ENCODE results near the gene HLCS.
A peak's percentile ranks its signal among the peaks of the same experiment; 100 is the strongest.
"Not testable (repeated sequence)": the region's sequence is repeated elsewhere in the genome, so short reads cannot be mapped to it uniquely, and the experiment has no call there.

HLCS gene

GRCh38 chr21:36966066-36966820 lies at the start of gene HLCS:
Gene HLCS, minus strand, starts transcription at chr21:36966669. Its CDS starts 31 bp downstream, at chr21:36966638.
- DNase-seq, result peak; percentile 90

GRCh38 chr21:37009740-37010341 lies 43.4 kb upstream of the HLCS start:
- DNase-seq, result peak; percentile 99

DNA sequence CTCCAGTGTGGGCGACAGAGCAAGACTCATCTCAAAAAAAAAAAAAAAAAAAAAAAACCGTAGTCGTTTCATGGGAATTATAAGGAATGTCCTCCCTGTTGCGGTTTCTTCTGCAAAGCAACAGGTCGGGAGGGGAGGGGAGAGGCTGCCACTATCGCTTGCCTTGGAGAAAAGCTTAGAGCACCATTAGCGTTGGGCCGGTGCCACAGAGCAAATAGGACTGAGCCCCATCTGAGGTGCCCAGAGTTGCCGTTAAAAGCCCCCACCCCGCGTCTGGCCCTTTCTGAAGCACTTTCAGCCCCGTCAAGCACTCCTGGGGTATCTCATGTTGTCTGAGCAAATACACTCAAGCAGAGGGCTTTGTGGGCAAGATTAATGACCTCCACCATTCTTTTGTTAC lies 42.3 kb upstream of the HLCS start:
- DNase-seq, result peak; percentile 99

GRCh38 chr21:37006486-37007291 lies 40.2 kb upstream of the HLCS start, which contains the start of gene RIPPLY3:
Gene RIPPLY3, plus strand, starts transcription at chr21:37006702. Its CDS starts 71 bp downstream, at chr21:37006773.
- peak; percentile 70 for DNase-seq

GRCh38 chr21:37005548-37006485 lies 39.3 kb upstream of the HLCS start:
- no peak for DNase-seq

DNA sequence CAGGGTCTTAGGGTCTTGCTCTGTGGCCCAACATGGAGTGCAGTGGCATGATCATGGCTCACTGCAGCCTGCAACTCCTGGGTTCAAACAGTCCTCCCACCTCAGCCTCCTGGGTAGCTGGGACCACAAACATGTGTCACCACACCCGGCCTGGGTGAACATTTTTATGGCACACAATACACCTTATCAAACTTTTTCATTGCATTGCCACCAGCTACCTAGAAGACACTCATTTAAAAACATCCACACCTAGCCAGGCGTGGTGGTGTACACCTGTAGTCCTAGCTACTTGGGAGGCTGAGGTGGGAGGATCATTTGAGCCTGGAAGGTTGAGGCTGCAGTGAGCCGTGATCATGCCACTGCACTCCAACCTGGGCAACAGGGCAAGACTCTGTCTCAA lies 37.4 kb upstream of the HLCS start:
- DNase-seq, result not testable (repeated sequence)

DNA sequence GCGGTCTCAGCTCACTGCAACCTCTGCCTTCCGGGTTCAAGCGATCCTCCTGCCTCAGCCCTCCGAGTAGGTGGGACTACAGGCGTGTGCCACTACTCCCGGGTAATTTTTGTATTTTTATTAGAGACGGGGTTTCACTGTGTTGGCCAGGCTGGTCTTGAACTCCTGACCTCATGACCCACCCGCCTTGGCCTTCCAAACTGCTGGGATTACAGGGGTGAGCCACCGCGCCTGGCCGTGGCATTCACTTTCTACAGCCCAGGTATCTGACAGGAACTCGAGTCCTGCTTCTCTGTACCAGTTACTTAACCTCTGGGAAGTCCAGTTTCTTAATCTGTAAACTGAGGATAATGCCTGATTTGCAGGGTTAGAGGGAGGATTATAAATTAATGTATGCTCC lies 36.4 kb upstream of the HLCS start:
- DNase-seq, result not testable (repeated sequence)

GRCh38 chr21:37001441-37001840 lies 35.0 kb upstream of the HLCS start:
- no peak for DNase-seq

GRCh38 chr21:37000381-37000780 lies 33.9 kb upstream of the HLCS start:
- DNase-seq, result no peak

GRCh38 chr21:36999131-36999898 lies 32.8 kb upstream of the HLCS start:
- DNase-seq, result no peak

DNA sequence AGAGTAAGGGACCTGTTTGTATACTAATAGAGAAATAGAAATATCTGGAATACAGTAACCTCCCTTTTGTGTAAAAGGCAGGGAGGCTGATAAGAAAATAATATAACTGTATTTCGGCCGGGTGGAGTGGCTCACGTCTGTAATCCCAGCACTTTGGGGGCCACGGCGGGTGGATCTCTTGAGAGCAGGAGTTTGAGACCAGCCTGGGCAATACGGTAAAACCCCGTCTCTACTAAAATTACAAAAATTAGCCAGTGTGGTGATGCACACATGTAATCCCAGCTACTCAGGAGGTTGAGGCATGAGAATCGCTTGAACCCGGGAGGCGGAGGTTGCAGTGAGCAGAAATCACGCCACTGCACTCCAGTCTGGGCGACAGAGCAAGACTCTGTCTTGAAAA lies 28.8 kb upstream of the HLCS start:
- DNase-seq, result not testable (repeated sequence)

- no peak for DNase-seq
Measured at GRCh38 chr21:36994501-36995158, 28.2 kb upstream of the HLCS start.

GRCh38 chr21:36992671-36993070 lies 26.2 kb upstream of the HLCS start:
- DNase-seq, result no peak

DNA sequence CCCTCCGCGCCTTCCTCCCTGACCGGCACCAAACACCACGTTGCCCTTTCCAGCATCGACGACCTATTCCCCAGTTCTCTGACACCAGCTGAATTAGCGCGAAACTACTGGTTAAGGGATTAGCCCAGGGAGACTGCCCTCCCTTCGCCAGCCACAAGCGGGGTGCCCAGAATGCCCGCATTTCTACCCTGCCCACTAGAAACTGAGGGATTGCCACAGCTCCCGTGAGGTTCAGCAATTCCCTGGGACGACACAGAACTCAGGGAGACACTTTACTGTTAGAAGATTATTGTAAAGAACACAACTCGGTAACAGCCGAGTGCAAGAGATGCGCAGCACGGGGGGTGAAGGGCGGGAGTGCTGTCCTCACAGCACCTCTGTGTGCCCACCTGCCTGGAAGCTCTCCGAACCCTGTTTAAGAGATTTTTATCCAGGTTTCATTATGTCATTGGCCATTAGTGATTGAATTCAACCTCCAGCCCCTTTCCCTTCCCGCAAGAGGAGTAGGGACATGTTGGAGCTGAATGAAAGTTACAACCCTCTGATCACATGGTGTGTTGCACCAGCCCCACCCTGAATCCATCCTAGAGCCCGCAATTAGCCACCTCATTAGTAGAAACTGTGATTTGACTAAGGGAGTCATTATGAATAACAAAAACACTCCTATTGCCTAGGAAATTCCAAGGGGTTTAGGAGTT lies 24.2 kb upstream of the HLCS start:
- no peak for DNase-seq

DNA sequence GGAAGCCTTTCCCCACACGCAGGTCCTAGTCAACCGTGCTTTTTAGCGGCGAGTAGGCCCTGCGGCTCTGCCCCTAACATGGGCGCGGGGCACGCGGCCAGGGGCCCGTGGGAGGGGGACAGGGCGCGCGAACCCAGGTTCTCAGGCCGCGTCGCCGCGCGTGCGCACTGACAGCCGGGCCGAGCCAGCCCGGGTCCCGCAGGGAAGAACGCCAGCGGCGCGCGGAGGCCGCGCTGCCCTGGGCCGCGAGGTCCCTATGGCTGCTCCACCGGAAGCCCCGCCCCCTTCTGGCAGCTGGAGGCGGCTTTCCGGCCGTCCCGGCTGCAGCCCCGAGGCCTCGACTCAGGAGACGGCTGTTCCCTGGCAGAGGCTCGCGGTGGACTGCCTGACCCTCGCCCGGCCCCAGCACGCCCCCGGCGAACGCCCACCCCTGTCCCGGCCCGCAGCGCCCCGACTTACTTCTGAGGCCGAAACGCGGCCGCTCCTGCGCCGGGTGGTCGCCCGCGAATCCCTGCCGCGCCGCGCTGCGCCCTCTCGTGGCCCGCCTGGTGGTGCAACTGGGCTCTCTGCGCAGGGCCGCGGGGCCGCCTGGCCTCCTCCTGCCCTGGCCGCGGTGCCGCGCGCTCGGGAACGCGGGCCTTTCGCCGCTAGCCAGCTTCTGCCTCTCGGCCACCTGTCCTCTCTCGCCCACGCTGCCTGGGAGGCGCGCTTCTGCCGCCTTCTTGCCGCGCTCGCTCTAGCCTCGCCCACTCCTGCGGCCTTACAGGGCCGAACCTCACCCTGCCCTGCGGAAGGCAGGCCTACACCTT lies 23.4 kb upstream of the HLCS start:
- DNase-seq, result peak; percentile 97

GRCh38 chr21:36989199-36989698 lies 22.8 kb upstream of the HLCS start:
- not testable (repeated sequence) for DNase-seq

- no peak for DNase-seq
Measured at GRCh38 chr21:36988536-36988935, 22.1 kb upstream of the HLCS start.

DNA sequence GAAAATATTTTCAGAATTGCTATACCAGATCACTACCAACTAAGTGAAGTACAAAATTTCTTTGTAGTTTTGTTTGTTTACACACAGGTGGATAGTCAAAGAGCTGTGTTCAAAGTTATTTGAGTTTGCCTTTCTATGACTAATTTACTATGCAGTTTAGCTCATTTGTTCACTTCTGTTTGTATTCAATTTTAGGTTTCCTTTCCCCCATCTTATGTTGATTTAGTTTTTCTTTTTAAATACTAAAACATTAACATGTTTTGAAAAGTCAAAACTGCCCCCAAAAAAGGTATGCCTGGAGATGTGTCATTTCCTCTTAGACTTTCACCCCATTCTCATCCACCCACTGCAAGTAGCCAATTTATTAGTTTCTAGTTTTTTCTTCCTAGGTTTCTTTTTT lies 21.4 kb upstream of the HLCS start:
- DNase-seq, result no peak
